ENCODE results near the gene OPRM1.

GRCh38 chr6:154247119-154247861 is 208.2 kb downstream of the OPRM1 start:
- no peak for TF ChIP-seq POLR2A (IDR thresholded peaks at IDR 0.05)
- no peak for TF ChIP-seq CTCF (IDR thresholded peaks at IDR 0.05)

Measured in gastroesophageal sphincter (tissue), 3 donors.